ENCODE data around the gene TNNT2.

GRCh38 chr1:201422026-201422425 is 44.5 kb upstream of the TNNT2 start:
- TF ChIP-seq EZH2 (optimal IDR thresholded peaks at IDR 0.05; ENCODE audit: low read depth, low read length) (no peak), CTCF (IDR thresholded peaks at IDR 0.05; ENCODE audit: low read length) (no peak)
